ENCODE data around the gene GALNT2.
A peak's percentile ranks its signal among the peaks of the same experiment; 100 is the strongest.

Gene GALNT2

DNA sequence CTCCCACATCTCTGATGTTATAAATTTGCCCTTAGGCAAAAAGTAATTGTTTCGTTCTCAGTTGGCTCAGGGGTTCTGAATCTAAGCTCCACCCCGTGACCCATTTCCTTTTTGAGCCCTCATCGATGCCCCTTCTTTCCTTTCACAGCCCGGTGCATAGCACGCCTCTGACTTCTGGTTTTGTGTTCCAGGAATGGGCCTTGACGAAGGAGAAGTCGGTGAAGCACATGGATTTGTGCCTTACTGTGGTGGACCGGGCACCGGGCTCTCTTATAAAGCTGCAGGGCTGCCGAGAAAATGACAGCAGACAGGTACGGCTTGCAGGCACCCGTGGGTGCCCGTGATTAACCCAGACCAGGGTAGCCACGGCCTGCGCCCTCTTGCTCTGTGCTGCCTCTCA, 207.2 kb downstream of the GALNT2 start:
- H3F3A ChIP-seq (ENCODE audit: low read depth): peaks cover 33% of the 10 kb centered on the region
- no peak overlapping the region for H3K4me3 ChIP-seq (ENCODE audit: low read length, poor library complexity, severe bottlenecking)
- no peaks in the 10 kb centered on the region for H3K9me3 ChIP-seq (ENCODE audit: insufficient read depth, low read depth, low read length)
- no peaks in the 10 kb centered on the region for H3K9me2 ChIP-seq (replicated peaks; ENCODE audit: low read depth, low read length)
- peak overlapping the region; percentile 87 for H3K9ac ChIP-seq (ENCODE audit: low read depth, low read length, poor library complexity, severe bottlenecking)
- peaks cover 66% of the 10 kb centered on the region; the same call in 1 of the 2 replicates for H3K36me3 ChIP-seq (ENCODE audit: insufficient read depth, low read length)
- TF ChIP-seq, protein P1, sequence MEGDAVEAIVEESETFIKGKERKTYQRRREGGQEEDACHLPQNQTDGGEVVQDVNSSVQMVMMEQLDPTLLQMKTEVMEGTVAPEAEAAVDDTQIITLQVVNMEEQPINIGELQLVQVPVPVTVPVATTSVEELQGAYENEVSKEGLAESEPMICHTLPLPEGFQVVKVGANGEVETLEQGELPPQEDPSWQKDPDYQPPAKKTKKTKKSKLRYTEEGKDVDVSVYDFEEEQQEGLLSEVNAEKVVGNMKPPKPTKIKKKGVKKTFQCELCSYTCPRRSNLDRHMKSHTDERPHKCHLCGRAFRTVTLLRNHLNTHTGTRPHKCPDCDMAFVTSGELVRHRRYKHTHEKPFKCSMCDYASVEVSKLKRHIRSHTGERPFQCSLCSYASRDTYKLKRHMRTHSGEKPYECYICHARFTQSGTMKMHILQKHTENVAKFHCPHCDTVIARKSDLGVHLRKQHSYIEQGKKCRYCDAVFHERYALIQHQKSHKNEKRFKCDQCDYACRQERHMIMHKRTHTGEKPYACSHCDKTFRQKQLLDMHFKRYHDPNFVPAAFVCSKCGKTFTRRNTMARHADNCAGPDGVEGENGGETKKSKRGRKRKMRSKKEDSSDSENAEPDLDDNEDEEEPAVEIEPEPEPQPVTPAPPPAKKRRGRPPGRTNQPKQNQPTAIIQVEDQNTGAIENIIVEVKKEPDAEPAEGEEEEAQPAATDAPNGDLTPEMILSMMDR (conservative IDR thresholded peaks at IDR 0.05; ENCODE audit: low read length): no peak
- TF ChIP-seq EZH2phosphoT487 (IDR thresholded peaks at IDR 0.05; ENCODE audit: borderline replicate concordance): no peak
- H3K79me2 ChIP-seq (ENCODE audit: insufficient read depth, low read length): peaks cover 47% of the 10 kb centered on the region
- no peaks in the 10 kb centered on the region for H3K27me3 ChIP-seq (ENCODE audit: insufficient read depth, low read length, poor library complexity, severe bottlenecking)
- H2AFZ ChIP-seq (ENCODE audit: low read length): no peak overlapping the region
- no peak overlapping the region for H3K4me2 ChIP-seq (ENCODE audit: low read depth, low read length, poor library complexity, severe bottlenecking)
- H4K20me1 ChIP-seq (ENCODE audit: insufficient read depth, low read length, poor library complexity, severe bottlenecking): no peaks in the 10 kb centered on the region
- H3K4me1 ChIP-seq (ENCODE audit: insufficient read depth, low read length, poor library complexity, severe bottlenecking): peaks cover 83% of the 10 kb centered on the region

DNA sequence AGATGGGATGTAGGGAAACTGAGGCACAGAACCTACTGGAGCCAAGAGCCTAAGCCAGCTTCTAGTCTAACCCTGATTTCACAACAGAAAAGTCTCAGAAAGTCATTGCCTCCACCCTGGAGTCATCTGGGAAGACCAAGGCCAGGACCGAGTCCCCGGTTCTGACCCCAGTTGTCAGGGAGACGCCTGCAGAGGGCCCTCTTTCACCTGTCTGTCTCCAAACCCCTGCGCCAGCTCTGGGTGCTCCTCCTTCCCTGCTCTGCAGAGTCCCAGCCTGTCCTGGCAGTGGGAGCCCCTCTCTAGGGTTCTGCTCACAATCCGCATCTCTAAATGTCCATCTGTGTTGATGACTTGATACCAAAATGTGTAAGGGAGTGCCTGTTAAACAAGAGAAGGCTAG, 209.4 kb downstream of the GALNT2 start:
- Histone ChIP-seq H3K4me2 (ENCODE audit: low read depth, low read length, poor library complexity, severe bottlenecking) (no peak overlapping the region), H3K36me3 (ENCODE audit: insufficient read depth, low read length) (peaks cover 84% of the 10 kb centered on the region)

DNA sequence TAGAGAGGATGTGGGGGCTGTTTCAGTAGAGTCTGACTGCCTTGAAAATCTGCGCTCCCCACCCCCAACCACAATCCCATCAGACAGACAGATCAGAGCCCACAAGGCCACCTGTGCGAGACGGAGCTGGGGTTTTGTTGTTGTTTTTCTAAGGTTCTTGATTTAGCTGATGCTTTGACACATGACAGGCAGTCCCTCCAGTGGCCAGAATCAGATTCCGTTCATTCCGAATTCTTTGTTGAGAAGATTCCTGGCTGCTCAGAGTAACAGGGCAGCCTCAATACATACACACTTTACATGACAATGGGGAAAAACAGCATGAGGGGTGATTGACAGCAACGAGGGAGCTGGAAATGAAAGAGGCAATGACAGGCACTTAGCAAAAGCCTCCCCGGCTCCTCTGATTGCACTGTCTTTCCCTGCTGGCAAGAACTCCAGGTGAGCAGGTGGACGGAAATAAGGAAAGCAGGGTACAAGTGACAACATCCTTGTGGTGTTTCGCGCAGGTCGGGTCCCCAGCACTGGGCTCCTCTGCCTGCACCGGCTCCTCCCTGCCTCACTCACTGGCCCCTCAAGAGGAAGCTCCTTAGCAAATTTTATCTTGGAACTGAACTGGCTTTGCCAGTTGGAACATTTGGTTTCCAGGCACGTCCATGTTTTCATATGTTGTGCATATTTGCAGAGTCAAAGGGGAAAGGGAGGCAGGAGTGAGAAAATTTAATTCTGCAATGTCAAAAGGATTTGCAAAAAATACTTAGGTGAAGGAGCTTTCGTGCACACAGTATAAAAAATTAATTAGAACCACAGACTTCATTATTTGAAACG, 210.4 kb downstream of the GALNT2 start:
- H3K36me3 ChIP-seq (ENCODE audit: insufficient read depth, low read length): peaks cover 79% of the 10 kb centered on the region
- peaks cover 82% of the 10 kb centered on the region for H3K4me1 ChIP-seq (ENCODE audit: insufficient read depth, low read length, poor library complexity, severe bottlenecking)
- peaks cover 56% of the 10 kb centered on the region for H3K79me2 ChIP-seq (ENCODE audit: insufficient read depth, low read length)
- H3K9ac ChIP-seq (ENCODE audit: low read depth, low read length, poor library complexity, severe bottlenecking): peak overlapping the region; percentile 84
- no peaks in the 10 kb centered on the region for H3K9me2 ChIP-seq (replicated peaks; ENCODE audit: low read depth, low read length)
- peaks cover 24% of the 10 kb centered on the region for H3F3A ChIP-seq (ENCODE audit: low read depth)
- H3K27me3 ChIP-seq (ENCODE audit: insufficient read depth, low read length, poor library complexity, severe bottlenecking): no peaks in the 10 kb centered on the region
- H3K4me3 ChIP-seq (ENCODE audit: low read length, poor library complexity, severe bottlenecking): no peak overlapping the region
- H2AFZ ChIP-seq (ENCODE audit: low read length): no peak overlapping the region
- H3K9me3 ChIP-seq (ENCODE audit: insufficient read depth, low read depth, low read length): no peaks in the 10 kb centered on the region
- no peak for TF ChIP-seq EZH2phosphoT487 (IDR thresholded peaks at IDR 0.05; ENCODE audit: borderline replicate concordance)
- TF ChIP-seq, protein P1 (conservative IDR thresholded peaks at IDR 0.05; ENCODE audit: low read length): 0 out of 2 replicates have a peak, but pooled peaks have one; percentile 8
- H3K4me2 ChIP-seq (ENCODE audit: low read depth, low read length, poor library complexity, severe bottlenecking): peak overlapping the region; percentile 6
- no peaks in the 10 kb centered on the region for H4K20me1 ChIP-seq (ENCODE audit: insufficient read depth, low read length, poor library complexity, severe bottlenecking)

More for the DNA sequence above, 209.4 kb downstream of the GALNT2 start:
- peaks cover 61% of the 10 kb centered on the region for H3K79me2 ChIP-seq (ENCODE audit: insufficient read depth, low read length)
- H3K4me1 ChIP-seq (ENCODE audit: insufficient read depth, low read length, poor library complexity, severe bottlenecking): peaks cover 85% of the 10 kb centered on the region
- no peaks in the 10 kb centered on the region for H3K9me2 ChIP-seq (replicated peaks; ENCODE audit: low read depth, low read length)
- no peaks in the 10 kb centered on the region for H3K27me3 ChIP-seq (ENCODE audit: insufficient read depth, low read length, poor library complexity, severe bottlenecking)
- H3K9ac ChIP-seq (ENCODE audit: low read depth, low read length, poor library complexity, severe bottlenecking): peak overlapping the region; percentile 84
- H4K20me1 ChIP-seq (ENCODE audit: insufficient read depth, low read length, poor library complexity, severe bottlenecking): no peaks in the 10 kb centered on the region
- H3K9me3 ChIP-seq (ENCODE audit: insufficient read depth, low read depth, low read length): no peaks in the 10 kb centered on the region
- no peak overlapping the region for H3K4me3 ChIP-seq (ENCODE audit: low read length, poor library complexity, severe bottlenecking)
- TF ChIP-seq EZH2phosphoT487 (IDR thresholded peaks at IDR 0.05; ENCODE audit: borderline replicate concordance): no peak
- TF ChIP-seq, protein P1 (conservative IDR thresholded peaks at IDR 0.05; ENCODE audit: low read length): no peak
- H3F3A ChIP-seq (ENCODE audit: low read depth): peaks cover 27% of the 10 kb centered on the region
- no peak overlapping the region for H2AFZ ChIP-seq (ENCODE audit: low read length)
